SK-N-SH (cell line): ENCODE measurements around the gene IFITM1.

ENCODE experiments used
- EP300 ChIP-seq, 2 experiments: IDR thresholded peaks; 2 replicates each; pipeline versions ENCODE4 v1.4.0 to v1.6.1; 2012; ENCODE audit warnings: borderline replicate concordance in 1 of 2, low read depth in 1 of 2, low read length in 1 of 2
- POLR2AphosphoS5 ChIP-seq: IDR thresholded peaks from 2 replicates; pipeline ENCODE4 v1.6.1; 2012; ENCODE audit warnings: low read depth, low read length
- RFX5 ChIP-seq: IDR thresholded peaks from 2 replicates; pipeline ENCODE4 v1.6.1; 2012; ENCODE audit warnings: mild to moderate bottlenecking, improper control_type of control experiment, low read length
- TF ChIP-seq, protein P1 (sequence below): fragments of 200-600 bp; sonication (generic); IDR thresholded peaks from 2 replicates; pipeline ENCODE4 v1.6.1; 2017; ENCODE audit warnings: antibody characterized with exemption, mild to moderate bottlenecking, moderate library complexity
- TF ChIP-seq, protein P2 (sequence below): fragments of 150-350 bp; IDR thresholded peaks from 2 replicates; pipeline ENCODE4 v1.6.1; 2017; ENCODE audit warnings: antibody characterized with exemption, low read length, low read depth, borderline replicate concordance

GRCh38 chr11:288478-289397 is 25.1 kb upstream of the IFITM1 start, which contains the start of gene PGGHG:
- TF ChIP-seq POLR2AphosphoS5 = no peak
- TF ChIP-seq, protein P1, sequence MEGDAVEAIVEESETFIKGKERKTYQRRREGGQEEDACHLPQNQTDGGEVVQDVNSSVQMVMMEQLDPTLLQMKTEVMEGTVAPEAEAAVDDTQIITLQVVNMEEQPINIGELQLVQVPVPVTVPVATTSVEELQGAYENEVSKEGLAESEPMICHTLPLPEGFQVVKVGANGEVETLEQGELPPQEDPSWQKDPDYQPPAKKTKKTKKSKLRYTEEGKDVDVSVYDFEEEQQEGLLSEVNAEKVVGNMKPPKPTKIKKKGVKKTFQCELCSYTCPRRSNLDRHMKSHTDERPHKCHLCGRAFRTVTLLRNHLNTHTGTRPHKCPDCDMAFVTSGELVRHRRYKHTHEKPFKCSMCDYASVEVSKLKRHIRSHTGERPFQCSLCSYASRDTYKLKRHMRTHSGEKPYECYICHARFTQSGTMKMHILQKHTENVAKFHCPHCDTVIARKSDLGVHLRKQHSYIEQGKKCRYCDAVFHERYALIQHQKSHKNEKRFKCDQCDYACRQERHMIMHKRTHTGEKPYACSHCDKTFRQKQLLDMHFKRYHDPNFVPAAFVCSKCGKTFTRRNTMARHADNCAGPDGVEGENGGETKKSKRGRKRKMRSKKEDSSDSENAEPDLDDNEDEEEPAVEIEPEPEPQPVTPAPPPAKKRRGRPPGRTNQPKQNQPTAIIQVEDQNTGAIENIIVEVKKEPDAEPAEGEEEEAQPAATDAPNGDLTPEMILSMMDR = no peak
- TF ChIP-seq, protein P2, sequence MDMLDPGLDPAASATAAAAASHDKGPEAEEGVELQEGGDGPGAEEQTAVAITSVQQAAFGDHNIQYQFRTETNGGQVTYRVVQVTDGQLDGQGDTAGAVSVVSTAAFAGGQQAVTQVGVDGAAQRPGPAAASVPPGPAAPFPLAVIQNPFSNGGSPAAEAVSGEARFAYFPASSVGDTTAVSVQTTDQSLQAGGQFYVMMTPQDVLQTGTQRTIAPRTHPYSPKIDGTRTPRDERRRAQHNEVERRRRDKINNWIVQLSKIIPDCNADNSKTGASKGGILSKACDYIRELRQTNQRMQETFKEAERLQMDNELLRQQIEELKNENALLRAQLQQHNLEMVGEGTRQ = no peak
- TF ChIP-seq RFX5 = no peak
- TF ChIP-seq EP300 (IDR thresholded peaks at IDR 0.05; ENCODE audit: borderline replicate concordance in 1 of 2, low read depth in 1 of 2, low read length in 1 of 2) = no peak
